HG02943 (cell line): ENCODE results near the gene NTRK2.

Source experiments
- ATAC-seq: cut with Tn5 transposase; IDR thresholded peaks from one replicate; pipeline ENCODE4 v1.9.1; 2021; ENCODE audit warnings: mild to moderate bottlenecking, low read depth, moderate library complexity; ENCODE audit not compliant: unreplicated experiment

Gene NTRK2

GRCh38 chr9:84669288-84670137 is at the start of gene NTRK2:
Gene NTRK2, plus strand, starts transcription at chr9:84669729. Its CDS starts 1,020 bp downstream, at chr9:84670749.
- no peak for ATAC-seq

- no peak for ATAC-seq
These were observed 49.2 kb upstream of the NTRK2 start for GRCh38 chr9:84620338-84620737.

- ATAC-seq, result no peak
These were observed 47.7 kb upstream of the NTRK2 start for GRCh38 chr9:84621811-84622210.

GRCh38 chr9:84622981-84623380 is 46.5 kb upstream of the NTRK2 start:
- ATAC-seq, result no peak

GRCh38 chr9:84636436-84636835 is 33.1 kb upstream of the NTRK2 start:
- ATAC-seq, result no peak

GRCh38 chr9:84642553-84643141 is 26.9 kb upstream of the NTRK2 start:
- no peak for ATAC-seq

- no peak for ATAC-seq
These were observed 21.8 kb upstream of the NTRK2 start for GRCh38 chr9:84647699-84648098.

GRCh38 chr9:84652496-84653120 is 16.9 kb upstream of the NTRK2 start:
- ATAC-seq, result no peak

- ATAC-seq, result no peak
These were observed 14.1 kb upstream of the NTRK2 start for GRCh38 chr9:84655447-84655846.

- ATAC-seq, result no peak
These were observed 10.2 kb upstream of the NTRK2 start for GRCh38 chr9:84659313-84659712.

GRCh38 chr9:84659773-84660172 is 9.8 kb upstream of the NTRK2 start:
- no peak for ATAC-seq

- ATAC-seq, result peak; percentile 26
These were observed 1.8 kb upstream of the NTRK2 start for GRCh38 chr9:84667571-84668195.

GRCh38 chr9:84668196-84669012 is 1.1 kb upstream of the NTRK2 start:
- ATAC-seq, result peak; percentile 65

GRCh38 chr9:84669013-84669287 is 579 bp upstream of the NTRK2 start:
- ATAC-seq, result no peak

- ATAC-seq, result no peak
These were observed 861 bp downstream of the NTRK2 start for GRCh38 chr9:84670138-84671041.

- no peak for ATAC-seq
These were observed 2.3 kb downstream of the NTRK2 start for GRCh38 chr9:84671586-84672521.

- ATAC-seq, result no peak
These were observed 4.3 kb downstream of the NTRK2 start for GRCh38 chr9:84673806-84674205.

GRCh38 chr9:84677080-84677479 is 7.6 kb downstream of the NTRK2 start:
- ATAC-seq, result no peak
